DND-41 (cell line): Measurements from ENCODE around the gene SKIDA1.

Source experiments
- ATAC-seq: fragments of 200-7000 bp; cut with Tn5 transposase; 3 replicates; pipeline ENCODE4 v1.9.1; 2021; ENCODE audit warnings: low read depth; ENCODE audit not compliant: insufficient read depth
- DNase-seq: peaks from one replicate; pipeline ENCODE4 v3.0.0-alpha.2; 2020
- H2AFZ ChIP-seq: 2 replicates; pipeline ENCODE4 v1.6.0; 2012; ENCODE audit warnings: low read depth, low read length
- H3K27ac ChIP-seq: 2 replicates; pipeline ENCODE4 v1.5.1; 2012; ENCODE audit warnings: low read length, inconsistent platforms
- H3K27me3 ChIP-seq: fragments of 200-600 bp; sonication (generic); 2 replicates; pipeline ENCODE4 v1.6.0; 2012; ENCODE audit warnings: low read length, mild to moderate bottlenecking, inconsistent platforms; ENCODE audit not compliant: insufficient read depth, poor library complexity
- H3K36me3 ChIP-seq: 2 replicates; pipeline ENCODE4 v1.5.1; 2012; ENCODE audit warnings: low read length, inconsistent platforms; ENCODE audit not compliant: insufficient read depth
- H3K4me1 ChIP-seq: 2 replicates; pipeline ENCODE4 v1.5.1; 2012; ENCODE audit warnings: mild to moderate bottlenecking, low read length; ENCODE audit not compliant: insufficient read depth
- H3K4me2 ChIP-seq: 2 replicates; pipeline ENCODE4 v1.6.0; 2012; ENCODE audit warnings: mild to moderate bottlenecking, moderate library complexity, low read length, inconsistent platforms; ENCODE audit not compliant: insufficient read depth
- H3K4me3 ChIP-seq, 2 experiments: fragments of 200-600 bp in 1 of 2; shearing (Covaris generic) in 1 of 2; 2 replicates each; pipeline ENCODE4 v1.5.1; 2012 to 2016; ENCODE audit warnings: inconsistent platforms in 2 of 2, low read length in 2 of 2, mild to moderate bottlenecking in 2 of 2, low read depth in 1 of 2, moderate library complexity in 1 of 2
- H3K79me2 ChIP-seq: 2 replicates; pipeline ENCODE4 v1.6.0; 2012; ENCODE audit warnings: low read length, inconsistent platforms; ENCODE audit not compliant: insufficient read depth
- H3K9ac ChIP-seq: 2 replicates; pipeline ENCODE4 v1.6.0; 2012; ENCODE audit warnings: low read depth, mild to moderate bottlenecking, inconsistent platforms, low read length, moderate library complexity
- H3K9me3 ChIP-seq: 2 replicates; pipeline ENCODE4 v1.5.1; 2012; ENCODE audit warnings: low read length, moderate library complexity, mild to moderate bottlenecking, inconsistent platforms; ENCODE audit not compliant: insufficient read depth, severe bottlenecking
- H4K20me1 ChIP-seq: 2 replicates; pipeline ENCODE4 v1.6.0; 2012; ENCODE audit warnings: low read length; ENCODE audit not compliant: insufficient read depth
- EZH2 ChIP-seq: IDR thresholded peaks from 3 replicates; pipeline ENCODE4 v1.6.1; 2012; ENCODE audit warnings: borderline replicate concordance, low read depth, mild to moderate bottlenecking, moderate library complexity, low read length, inconsistent platforms; ENCODE audit not compliant: severe bottlenecking
- TF ChIP-seq, protein P1 (sequence below): IDR thresholded peaks from 2 replicates; pipeline ENCODE4 v1.5.1; 2012; ENCODE audit warnings: borderline replicate concordance, low read length, moderate library complexity, mild to moderate bottlenecking; ENCODE audit not compliant: poor library complexity, severe bottlenecking; ENCODE audit errors: extremely low read depth

The SKIDA1 gene

DNA sequence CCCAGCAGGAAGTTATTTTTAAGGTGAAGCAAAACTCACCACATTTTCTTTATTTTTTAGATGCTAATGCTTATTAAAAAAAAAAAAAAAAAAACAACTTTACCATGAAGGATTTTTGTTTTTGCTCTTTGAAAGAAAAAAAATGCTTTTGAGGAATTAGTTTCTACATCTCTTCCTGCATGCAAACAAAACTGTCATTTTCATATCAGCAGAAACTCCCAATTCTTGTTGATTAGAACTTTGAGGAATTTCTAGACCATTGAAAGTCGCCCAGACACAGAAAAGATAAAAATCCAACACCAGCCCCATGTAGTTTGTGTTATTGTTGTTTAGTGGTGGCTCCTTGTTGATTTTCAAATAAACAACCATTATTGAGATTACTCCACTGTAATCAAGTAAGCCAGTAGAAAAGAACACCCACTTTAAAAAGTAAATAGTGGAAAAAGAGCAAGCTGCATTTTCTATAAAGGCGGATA, 14.3 kb downstream of the SKIDA1 start:
- ATAC-seq (no peak), DNase-seq (no peak)
- H4K20me1 ChIP-seq: peaks cover 2% of the 10 kb centered on the region
- no peak overlapping the region for H3K4me3 ChIP-seq
- H2AFZ ChIP-seq: no peak overlapping the region
- no peak overlapping the region for H3K9ac ChIP-seq
- no peak overlapping the region for H3K4me2 ChIP-seq
- peaks cover 42% of the 10 kb centered on the region for H3K27me3 ChIP-seq
- no peaks in the 10 kb centered on the region for H3K9me3 ChIP-seq
- TF ChIP-seq EZH2: no peak
- TF ChIP-seq, protein P1, sequence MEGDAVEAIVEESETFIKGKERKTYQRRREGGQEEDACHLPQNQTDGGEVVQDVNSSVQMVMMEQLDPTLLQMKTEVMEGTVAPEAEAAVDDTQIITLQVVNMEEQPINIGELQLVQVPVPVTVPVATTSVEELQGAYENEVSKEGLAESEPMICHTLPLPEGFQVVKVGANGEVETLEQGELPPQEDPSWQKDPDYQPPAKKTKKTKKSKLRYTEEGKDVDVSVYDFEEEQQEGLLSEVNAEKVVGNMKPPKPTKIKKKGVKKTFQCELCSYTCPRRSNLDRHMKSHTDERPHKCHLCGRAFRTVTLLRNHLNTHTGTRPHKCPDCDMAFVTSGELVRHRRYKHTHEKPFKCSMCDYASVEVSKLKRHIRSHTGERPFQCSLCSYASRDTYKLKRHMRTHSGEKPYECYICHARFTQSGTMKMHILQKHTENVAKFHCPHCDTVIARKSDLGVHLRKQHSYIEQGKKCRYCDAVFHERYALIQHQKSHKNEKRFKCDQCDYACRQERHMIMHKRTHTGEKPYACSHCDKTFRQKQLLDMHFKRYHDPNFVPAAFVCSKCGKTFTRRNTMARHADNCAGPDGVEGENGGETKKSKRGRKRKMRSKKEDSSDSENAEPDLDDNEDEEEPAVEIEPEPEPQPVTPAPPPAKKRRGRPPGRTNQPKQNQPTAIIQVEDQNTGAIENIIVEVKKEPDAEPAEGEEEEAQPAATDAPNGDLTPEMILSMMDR: no peak
- no peaks in the 10 kb centered on the region for H3K36me3 ChIP-seq
- H3K27ac ChIP-seq: no peak overlapping the region
- H3K79me2 ChIP-seq: no peaks in the 10 kb centered on the region
- peaks cover 2% of the 10 kb centered on the region for H3K4me1 ChIP-seq

DNA sequence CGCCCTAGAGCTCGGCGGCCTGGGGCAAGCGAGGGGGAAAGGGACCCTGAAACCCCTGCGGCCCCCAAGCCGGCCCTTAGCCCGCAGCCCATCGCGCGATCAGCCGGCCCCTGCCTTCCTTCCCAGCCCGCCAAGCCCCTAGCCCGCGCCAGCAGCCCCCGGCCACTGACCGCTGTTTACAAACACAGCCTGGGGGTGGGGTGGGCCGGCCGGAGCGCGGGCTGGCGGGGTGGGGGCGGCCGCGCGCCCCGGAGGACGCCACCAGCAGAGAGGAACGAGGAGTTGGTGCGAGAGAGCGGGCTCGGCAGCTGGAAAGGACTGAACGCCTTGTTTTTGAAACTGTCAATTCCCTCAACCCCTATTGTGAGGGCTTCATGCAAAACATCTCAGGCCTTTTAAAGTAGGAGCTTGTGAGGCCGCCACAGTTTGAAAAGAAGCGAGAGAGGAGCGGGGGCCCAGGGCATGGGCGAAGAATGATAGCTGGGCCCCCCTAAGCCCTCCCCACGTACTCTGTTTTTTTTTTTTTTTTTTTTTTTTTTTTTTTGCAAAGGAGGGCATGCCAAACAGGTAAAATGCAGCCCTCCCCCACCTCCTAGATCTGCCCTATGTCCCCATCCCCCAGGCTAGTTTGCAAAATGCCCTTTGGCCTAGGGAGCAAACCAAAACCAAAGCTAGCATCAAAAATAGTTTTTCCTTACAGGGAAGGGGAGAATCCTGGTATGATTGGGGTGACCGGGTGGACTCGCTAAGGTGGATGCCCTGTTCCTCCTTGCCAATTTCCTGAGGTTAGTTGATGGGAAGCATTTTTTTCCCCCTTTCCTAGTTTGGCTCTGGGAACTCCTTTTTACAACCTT, 15.0 kb downstream of the SKIDA1 start:
- ATAC-seq (no peak), DNase-seq (no peak)
- no peaks in the 10 kb centered on the region for H3K9me3 ChIP-seq
- peaks cover 42% of the 10 kb centered on the region for H3K27me3 ChIP-seq
- H3K4me2 ChIP-seq: no peak overlapping the region
- H3K79me2 ChIP-seq: no peaks in the 10 kb centered on the region
- H3K27ac ChIP-seq: no peak overlapping the region
- H3K36me3 ChIP-seq: no peaks in the 10 kb centered on the region
- TF ChIP-seq EZH2: no peak
- TF ChIP-seq, protein P1: no peak
- no peaks in the 10 kb centered on the region for H4K20me1 ChIP-seq
- H3K9ac ChIP-seq: no peak overlapping the region
- no peak overlapping the region for H2AFZ ChIP-seq
- no peaks in the 10 kb centered on the region for H3K4me1 ChIP-seq
- H3K4me3 ChIP-seq: no peak overlapping the region

DNA sequence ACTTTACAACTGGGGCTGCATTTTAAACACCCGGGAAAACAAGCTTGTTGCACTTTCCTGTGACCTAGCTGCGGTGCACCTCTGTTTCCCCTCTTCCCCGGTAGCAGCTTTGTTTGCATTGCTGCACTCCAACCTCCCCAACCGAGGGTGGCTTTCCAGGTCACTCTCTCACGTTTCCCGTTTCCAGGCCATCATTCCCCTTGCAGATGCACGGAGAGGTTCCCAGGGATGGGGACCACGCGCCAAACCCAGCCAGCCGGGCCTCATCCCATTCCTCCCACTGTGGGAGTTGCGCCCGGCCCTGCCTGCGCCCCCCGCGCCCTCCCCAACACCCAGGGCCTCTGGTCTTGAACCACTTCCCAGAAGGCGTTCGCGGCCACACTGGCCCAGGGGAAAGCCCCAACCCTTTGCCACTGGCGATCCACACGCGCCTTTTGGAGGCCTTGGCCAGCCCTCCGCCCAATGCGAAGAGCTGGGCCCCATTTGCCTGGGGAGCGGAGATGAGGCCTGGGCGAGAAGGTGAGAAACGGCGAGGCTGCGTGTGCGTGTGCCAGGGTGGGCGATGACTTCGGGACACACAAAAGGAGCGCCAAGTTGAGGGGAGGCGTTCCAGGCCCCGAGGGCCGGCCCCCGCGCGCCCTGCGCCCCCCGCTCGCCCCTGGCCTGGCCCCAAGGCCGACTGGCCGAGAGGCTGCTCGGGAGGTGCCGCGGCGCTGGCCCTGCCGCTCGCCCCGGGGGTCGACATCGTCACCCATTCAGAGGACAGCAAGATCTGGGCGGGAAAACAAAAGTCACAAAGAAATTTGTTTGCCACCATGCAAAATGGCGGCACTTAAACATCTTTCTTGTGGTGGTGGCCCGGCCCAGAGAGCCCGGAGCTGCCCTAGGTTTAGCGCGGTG, 15.9 kb downstream of the SKIDA1 start:
- no peak for TF ChIP-seq EZH2
- TF ChIP-seq, protein P1: no peak
- Histone ChIP-seq H3K79me2 (no peaks in the 10 kb centered on the region), H3K9me3 (no peaks in the 10 kb centered on the region), H3K36me3 (no peaks in the 10 kb centered on the region), H3K4me1 (no peaks in the 10 kb centered on the region), H3K4me2 (no peak overlapping the region), H3K27me3 (peaks cover 39% of the 10 kb centered on the region), H3K9ac (no peak overlapping the region), H3K4me3 (no peak overlapping the region), H4K20me1 (no peaks in the 10 kb centered on the region), H3K27ac (no peak overlapping the region), H2AFZ (no peak overlapping the region)
- no peak for ATAC-seq
- no peak for DNase-seq
